Activated CD4-positive, CD25-positive, alpha-beta regulatory T cell treated with anti-CD3 and anti-CD28 coated beads, Interleukin-2, amount 50 U/mL, for 72 hours (primary cell): ENCODE data around the gene NRCAM.
"Not testable (repeated sequence)": the region's sequence is repeated elsewhere in the genome, so short reads cannot be mapped to it uniquely, and the experiment has no call there.

Source experiments
- DNase-seq: peaks from one replicate; pipeline ENCODE4 v3.0.0; 2021

Gene NRCAM

DNA sequence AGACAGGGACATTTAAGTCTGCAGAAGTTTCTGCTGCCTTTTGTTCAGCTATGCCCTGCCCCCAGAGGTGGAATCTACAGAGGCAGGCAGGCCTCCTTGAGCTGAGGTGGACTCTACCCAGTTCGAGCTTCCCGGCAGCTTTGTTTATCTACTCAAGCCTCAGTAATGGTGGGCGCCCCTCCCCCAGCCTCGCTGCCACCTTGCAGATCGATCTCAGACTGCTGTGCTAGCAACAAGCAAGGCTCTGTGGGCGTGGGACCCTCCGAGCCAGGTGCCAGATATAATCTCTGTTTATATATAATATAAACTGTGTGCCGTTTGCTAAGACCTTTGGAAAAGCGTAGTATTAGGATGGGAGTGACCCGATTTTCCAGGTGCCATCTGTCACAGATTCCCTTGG is 63.1 kb downstream of the NRCAM start:
- not testable (repeated sequence) for DNase-seq

DNA sequence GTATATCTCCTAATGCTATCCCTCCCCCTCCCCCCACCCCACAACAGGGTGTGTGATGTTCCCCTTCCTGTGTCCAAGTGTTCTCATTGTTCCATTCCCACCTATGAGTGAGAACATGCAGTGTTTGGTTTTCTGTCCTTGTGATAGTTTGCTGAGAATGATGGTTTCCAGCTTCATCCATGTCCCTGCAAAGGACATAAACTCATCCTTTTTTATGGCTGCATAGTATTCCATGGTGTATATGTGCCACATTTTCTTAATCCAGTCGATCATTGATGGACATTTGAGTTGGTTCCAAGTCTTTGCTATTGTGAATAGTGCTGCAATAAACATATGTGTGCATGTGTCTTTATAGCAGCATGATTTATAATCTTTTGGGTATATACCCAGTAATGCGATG is 68.5 kb downstream of the NRCAM start:
- DNase-seq, result not testable (repeated sequence)

DNA sequence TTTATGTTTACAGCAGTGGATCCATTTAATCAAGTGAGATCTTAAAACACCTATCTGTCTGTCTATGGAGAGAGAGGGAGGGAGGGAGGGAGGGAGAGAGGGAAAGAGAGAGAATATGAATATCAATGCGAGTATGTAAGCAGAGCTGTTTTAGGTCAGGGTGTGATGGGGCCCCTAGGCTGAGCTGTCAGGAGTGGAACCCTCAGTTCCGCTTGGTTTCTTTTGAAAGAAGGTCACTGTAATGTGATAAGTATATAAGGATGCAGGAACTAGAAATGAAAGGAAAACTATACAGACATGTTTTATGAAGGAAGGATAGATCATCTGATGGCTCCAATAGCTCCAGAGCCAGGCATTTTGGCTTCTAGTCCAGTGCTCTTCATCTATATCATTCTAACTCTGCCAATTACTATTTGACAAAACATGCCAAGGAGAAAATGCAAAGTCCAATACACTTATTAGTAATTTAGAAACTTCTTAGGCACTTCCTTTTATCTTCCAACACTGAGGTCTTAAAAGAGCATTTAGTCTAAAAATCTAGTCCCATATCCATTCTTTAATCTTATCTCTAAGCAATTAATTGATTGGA is 70.3 kb downstream of the NRCAM start:
- DNase-seq, result no peak

GRCh38 chr7:108384716-108385483 is 71.3 kb downstream of the NRCAM start:
- DNase-seq, result no peak

- DNase-seq, result no peak
These were observed 73.3 kb downstream of the NRCAM start for GRCh38 chr7:108382932-108383331.

DNA sequence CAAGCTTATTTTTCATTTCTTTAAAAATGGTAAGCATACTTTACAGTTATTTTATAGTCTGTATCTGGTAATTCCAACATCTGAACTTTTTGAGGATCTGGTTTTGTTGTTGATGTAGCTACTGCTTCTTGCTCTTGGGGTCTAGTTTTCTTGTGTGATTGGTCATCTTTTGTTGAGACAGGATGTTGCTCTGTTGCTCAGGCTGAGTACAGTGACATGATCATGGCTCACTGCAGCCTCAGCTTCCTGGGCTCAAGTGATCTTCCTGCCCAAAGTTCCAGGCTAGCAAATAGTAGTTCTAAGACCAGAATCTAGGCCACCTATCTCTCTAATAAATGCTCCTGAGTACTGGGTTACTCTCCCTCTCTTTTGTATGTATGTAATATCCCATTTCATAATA is 75.7 kb downstream of the NRCAM start:
- DNase-seq, result no peak

- no peak for DNase-seq
These were observed 80.0 kb downstream of the NRCAM start for GRCh38 chr7:108376206-108376605.

DNA sequence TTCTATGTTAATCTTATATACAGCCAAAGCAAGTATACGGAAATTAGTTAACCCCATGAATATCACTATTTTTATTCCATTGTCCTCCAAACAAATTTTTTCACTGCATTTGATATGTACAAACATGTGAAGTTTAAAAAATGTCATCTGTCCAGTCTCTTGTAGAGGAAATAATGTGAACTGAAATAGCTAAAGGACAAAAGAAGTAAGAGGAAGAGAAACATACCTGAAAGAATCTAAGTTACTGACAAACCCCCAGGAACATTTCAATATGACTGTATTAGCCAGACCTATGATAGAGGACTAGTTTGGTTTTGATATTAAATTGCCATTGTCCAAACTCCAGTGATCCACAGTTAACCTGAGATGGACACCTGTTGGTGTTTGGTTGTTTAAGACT is 80.6 kb downstream of the NRCAM start:
- DNase-seq, result no peak

DNA sequence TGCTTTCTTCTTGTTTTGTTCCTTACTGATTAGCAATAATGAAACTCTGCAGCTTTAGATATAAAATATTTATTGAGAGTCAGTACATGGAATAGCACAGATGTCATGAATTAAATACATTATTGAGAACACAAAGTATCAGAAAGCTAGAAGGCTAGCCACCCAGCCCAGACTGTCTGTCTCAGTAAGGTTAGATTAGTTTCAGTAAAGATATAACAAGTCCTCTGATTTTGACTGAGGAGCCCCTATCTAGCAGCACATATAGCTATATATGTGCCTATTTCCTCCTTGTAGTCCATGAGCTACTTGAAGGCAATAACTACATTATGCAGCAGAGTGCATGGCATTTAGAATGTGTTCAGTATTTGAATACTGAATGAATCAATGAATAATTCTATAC is 81.3 kb downstream of the NRCAM start:
- no peak for DNase-seq

DNA sequence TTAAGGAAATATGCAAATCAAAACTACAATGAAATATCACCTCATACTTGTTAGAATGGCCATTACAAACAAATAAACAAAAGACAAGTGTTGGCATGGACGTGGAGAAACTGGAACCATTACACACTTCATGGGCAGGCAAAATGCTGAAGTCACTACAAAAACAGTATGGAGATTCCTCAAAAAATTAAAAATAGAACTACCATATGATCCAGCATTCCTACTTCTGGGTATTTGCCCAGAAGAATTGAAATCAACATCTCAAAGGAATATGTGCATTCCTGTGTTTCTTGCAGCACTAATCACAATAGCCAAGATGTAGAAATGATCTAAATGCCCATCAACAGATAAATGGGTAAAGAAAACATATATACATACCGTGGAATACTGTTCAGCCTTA is 83.6 kb downstream of the NRCAM start:
- no peak for DNase-seq

GRCh38 chr7:108370616-108371015 is 85.6 kb downstream of the NRCAM start:
- DNase-seq, result no peak

GRCh38 chr7:108368466-108368865 is 87.8 kb downstream of the NRCAM start:
- no peak for DNase-seq

GRCh38 chr7:108367946-108368345 is 88.3 kb downstream of the NRCAM start:
- DNase-seq, result no peak

DNA sequence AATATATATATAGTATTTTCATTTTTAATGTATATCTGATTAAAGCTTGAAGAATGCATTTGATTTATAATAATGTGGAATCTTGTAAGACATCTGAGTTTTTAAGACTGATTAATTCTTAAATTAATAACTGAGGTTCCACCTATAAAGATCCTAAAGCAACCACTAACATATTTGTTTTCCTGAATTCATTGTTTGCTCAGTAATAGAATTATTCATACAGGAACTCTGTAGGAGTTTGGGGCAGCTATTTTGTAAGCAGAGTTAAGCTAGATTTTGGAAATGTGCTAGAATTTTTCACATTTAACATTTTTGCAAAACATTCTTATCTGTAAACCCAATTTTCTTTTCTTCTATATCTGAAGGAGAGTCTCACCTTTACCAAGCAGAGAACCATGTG is 88.9 kb downstream of the NRCAM start:
- DNase-seq, result no peak

GRCh38 chr7:108363659-108364058 is 92.6 kb downstream of the NRCAM start:
- DNase-seq, result no peak

DNA sequence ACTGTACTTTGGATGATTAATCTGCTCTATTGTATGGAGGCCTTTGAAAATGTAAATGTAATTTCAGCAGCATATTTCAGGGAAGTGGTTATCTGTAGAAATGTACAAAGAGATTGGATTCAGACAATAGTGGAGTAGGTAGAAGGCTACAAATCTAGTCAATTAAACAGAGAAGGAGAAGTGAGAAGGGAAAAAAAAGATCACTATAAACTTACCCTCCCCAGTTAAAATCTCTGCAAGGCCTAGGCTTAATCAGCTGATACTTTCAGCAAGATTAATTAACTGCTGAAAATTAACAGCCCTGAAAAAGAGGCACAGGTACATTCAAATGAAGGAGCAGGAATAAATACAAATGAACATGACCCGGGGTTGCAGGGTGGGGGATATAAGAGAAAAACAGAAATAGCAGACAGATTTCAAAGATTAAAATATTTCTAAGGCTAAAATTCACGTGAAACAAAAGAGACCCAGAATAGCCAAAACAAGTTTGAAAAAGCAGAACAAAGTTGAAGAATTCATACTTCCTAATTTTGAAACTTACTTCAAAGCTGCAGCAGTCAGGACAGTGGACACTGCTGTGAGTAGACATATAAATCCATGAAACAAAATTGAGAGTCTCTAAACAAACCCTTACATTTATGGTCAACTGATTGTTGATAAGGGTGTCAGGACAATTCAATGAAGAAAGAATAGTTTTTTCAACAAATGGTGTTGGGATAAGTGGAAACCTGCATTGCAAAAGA is 96.0 kb downstream of the NRCAM start:
- DNase-seq, result no peak

- no peak for DNase-seq
These were observed 97.7 kb downstream of the NRCAM start for GRCh38 chr7:108358553-108358952.

DNA sequence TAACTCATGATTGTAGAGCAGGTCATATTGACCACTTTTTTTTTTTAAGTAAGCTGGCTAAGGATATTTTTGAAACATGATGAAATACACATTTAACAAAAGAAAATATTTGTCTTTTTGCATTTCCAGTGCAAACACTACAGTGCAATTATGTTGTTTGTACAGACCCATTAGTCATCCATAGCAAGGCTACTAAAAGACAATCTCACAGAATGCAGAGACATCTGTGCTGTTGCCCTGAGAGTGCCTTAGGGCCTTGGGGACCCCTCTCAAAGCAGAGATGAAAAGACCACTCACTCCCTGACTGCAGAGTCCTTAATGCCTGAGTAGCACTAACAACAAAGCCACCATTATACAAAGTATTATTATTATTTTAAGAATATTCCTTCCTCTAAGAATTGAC is 104.5 kb downstream of the NRCAM start:
- no peak for DNase-seq

GRCh38 chr7:108348913-108349312 is 107.3 kb downstream of the NRCAM start:
- DNase-seq, result no peak

GRCh38 chr7:108347616-108348015 is 108.6 kb downstream of the NRCAM start:
- DNase-seq, result no peak

DNA sequence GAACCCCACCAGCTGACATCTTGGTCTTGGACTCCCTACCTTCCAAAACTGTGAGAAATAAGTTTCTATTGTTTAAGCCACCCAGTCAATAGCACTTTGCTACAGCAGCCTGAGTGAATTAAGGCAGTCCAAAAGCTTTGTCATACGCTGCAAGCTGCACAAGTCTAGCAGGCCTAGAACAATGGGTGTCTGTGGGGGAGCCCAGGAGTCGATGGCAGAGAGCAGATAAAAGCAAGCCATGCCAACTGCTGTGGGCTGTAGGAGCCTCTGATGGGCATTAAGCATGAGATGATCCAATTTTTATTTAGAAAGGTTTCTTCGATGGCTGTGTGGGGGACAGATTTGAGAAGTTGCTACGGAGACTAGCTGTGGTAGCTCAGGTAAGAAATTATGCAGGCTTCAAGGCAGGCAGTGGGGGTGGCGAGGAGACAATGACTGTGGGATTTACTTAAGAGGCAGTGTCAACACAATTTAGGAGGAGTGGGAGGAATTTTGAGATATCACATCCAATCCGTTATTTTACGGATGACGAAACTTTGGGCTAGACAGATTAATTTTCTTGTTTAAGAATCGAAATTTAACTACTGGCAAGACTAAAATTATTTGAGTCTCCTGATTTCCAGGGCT is 110.4 kb downstream of the NRCAM start:
- no peak for DNase-seq

DNA sequence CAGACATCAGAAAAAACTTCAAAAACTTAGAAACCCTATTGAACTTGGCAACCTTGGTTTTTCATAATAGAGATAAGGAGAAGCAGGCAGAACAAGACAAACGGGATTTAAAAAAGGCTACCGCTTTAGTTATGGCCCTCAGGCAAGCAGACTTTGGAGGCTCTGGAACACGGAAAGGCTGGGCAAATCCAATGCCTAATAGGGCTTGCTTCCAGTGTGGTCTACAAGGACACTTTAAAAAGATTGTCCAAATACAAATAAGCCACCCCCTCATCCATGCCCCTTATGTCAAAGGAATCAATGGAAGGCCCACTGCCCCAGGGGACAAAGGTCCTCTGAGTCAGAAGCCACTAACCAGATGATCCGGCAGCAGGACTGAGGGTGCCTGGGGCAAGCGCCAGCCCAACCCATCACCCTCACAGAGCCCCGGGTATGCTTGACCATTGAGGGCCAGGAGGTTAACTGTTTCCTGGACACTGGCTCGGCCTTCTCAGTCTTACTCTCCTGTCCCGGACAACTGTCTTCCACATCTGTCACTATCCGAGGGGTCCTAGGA is 115.3 kb downstream of the NRCAM start:
- DNase-seq, result no peak

DNA sequence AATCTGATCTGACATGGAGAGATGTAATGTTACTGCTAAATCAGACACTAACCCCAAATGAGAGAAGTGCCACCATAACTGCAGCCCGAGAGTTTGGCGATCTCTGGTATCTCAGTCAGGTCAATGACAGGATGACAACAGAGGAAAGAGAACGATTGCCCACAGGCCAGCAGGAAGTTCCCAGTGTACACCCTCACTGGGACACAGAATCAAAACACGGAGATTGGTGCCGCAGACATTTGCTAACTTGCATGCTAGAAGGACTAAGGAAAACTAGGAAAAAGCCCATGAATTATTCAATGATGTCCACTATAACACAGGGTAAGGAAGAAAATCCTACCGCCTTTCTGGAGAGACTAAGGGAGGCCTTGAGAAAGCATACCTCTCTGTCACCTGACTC is 115.8 kb downstream of the NRCAM start:
- not testable (repeated sequence) for DNase-seq
